ENCODE results near the gene TMEM186. TPM values are rescaled to one million over a fixed set of nuclear protein-coding genes. Genes with fewer than 3 reads are reported as not detected.
"Not testable (repeated sequence)": the region's sequence is repeated elsewhere in the genome, so short reads cannot be mapped to it uniquely, and the experiment has no call there.

The TMEM186 gene
- total RNA-seq, 1 donor from 2014 or later, result 11.1 TPM

GRCh38 chr16:8774208-8774607 lies 23.2 kb downstream of the TMEM186 start:
- no peak for DNase-seq (ENCODE audit: low spot score)

- no peak for DNase-seq (ENCODE audit: low spot score)
Measured at GRCh38 chr16:8773537-8773936, 23.9 kb downstream of the TMEM186 start.

GRCh38 chr16:8768692-8769091 lies 28.7 kb downstream of the TMEM186 start:
- DNase-seq (ENCODE audit: low spot score), result no peak

- DNase-seq (ENCODE audit: low spot score), result no peak
Measured at GRCh38 chr16:8768283-8768682, 29.2 kb downstream of the TMEM186 start.

GRCh38 chr16:8767176-8767575 lies 30.3 kb downstream of the TMEM186 start:
- no peak for DNase-seq (ENCODE audit: low spot score)

GRCh38 chr16:8764525-8765250 lies 32.8 kb downstream of the TMEM186 start:
- DNase-seq (ENCODE audit: low spot score), result no peak

- DNase-seq (ENCODE audit: low spot score), result no peak
Measured at GRCh38 chr16:8763899-8764298, 33.5 kb downstream of the TMEM186 start.

GRCh38 chr16:8763083-8763482 lies 34.4 kb downstream of the TMEM186 start:
- no peak for DNase-seq (ENCODE audit: low spot score)

GRCh38 chr16:8762254-8762653 lies 35.2 kb downstream of the TMEM186 start:
- no peak for DNase-seq (ENCODE audit: low spot score)

GRCh38 chr16:8761078-8761477 lies 36.4 kb downstream of the TMEM186 start:
- no peak for DNase-seq (ENCODE audit: low spot score)

GRCh38 chr16:8760021-8760420 lies 37.4 kb downstream of the TMEM186 start:
- DNase-seq (ENCODE audit: low spot score), result no peak

- DNase-seq (ENCODE audit: low spot score), result no peak
Measured at GRCh38 chr16:8758022-8758421, 39.4 kb downstream of the TMEM186 start.

- no peak for DNase-seq (ENCODE audit: low spot score)
Measured at GRCh38 chr16:8756755-8757154, 40.7 kb downstream of the TMEM186 start.

GRCh38 chr16:8753416-8754054 lies 43.9 kb downstream of the TMEM186 start:
- no peak for DNase-seq (ENCODE audit: low spot score)

- DNase-seq (ENCODE audit: low spot score), result no peak
Measured at GRCh38 chr16:8752706-8753105, 44.7 kb downstream of the TMEM186 start.

- no peak for DNase-seq (ENCODE audit: low spot score)
Measured at GRCh38 chr16:8751481-8752311, 45.7 kb downstream of the TMEM186 start.

- DNase-seq (ENCODE audit: low spot score), result not testable (repeated sequence)
Measured at GRCh38 chr16:8748944-8749343, 48.5 kb downstream of the TMEM186 start.

Other genes with a start within 250 kb of the TMEM186 start
- gene TMEM114, start 207.1 kb downstream of the TMEM186 start, total RNA-seq, result not detected
- gene METTL22, start 175.9 kb downstream of the TMEM186 start, total RNA-seq, result 23.8 TPM
- gene ABAT, start 123.0 kb downstream of the TMEM186 start, total RNA-seq, result 26.0 TPM
- gene PMM2, start 200 bp upstream of the TMEM186 start, total RNA-seq, result 33.2 TPM
- 68.8 TPM for gene CARHSP1, start 71.4 kb upstream of the TMEM186 start, total RNA-seq
- not detected for gene LITAFD, start 84.7 kb upstream of the TMEM186 start, total RNA-seq
- gene USP7, start 166.3 kb upstream of the TMEM186 start, total RNA-seq, result 108 TPM